ENCODE results near the gene CHRNE. TPM values are rescaled to one million over a fixed set of nuclear protein-coding genes. Genes with fewer than 3 reads are reported as not detected.

The CHRNE gene
- polyA plus RNA-seq, 2 of the 4 experiments (the other 2 are of a cell fraction): 0.10 to 0.13 TPM

DNA sequence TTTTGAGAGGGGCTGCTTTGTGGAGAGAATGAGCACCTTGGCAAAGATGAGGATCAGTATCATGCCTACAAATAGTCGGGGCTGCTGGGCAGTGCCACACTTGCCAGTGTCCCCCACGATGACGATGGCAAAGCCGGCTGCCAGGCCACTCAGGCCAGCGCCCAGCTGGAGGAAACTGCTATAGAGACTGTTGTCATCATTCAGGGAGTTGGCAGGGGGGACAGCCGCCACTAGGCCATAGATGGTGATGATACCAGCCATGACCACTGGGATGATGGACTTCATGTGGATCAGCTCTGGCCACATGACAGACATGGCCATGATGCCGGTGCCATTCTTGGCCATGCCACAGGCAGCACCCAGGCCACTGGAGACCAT is 46.0 kb downstream of the CHRNE start:
- no peaks in the 10 kb centered on the region for H3K9me3 ChIP-seq
- POLR2A ChIA-PET: no interaction called here
- no peak overlapping the region for H3K27ac ChIP-seq
- 92% methylated on average over 7 of the region's 7 CpGs for WGBS (ENCODE audit: missing lambda C conversion rate)
- TF ChIP-seq ZFP36 (IDR thresholded peaks at IDR 0.05; ENCODE audit: borderline replicate concordance, partially characterized antibody) (no peak), EP300 (IDR thresholded peaks at IDR 0.05) (no peak), POLR2A (IDR thresholded peaks at IDR 0.05; ENCODE audit: low read length) (no peak), CEBPB (IDR thresholded peaks at IDR 0.05) (no peak), FOXS1 (CRISPR knock-in tag; IDR thresholded peaks at IDR 0.05) (no peak), HOXB13 (CRISPR knock-in tag; IDR thresholded peaks at IDR 0.05; ENCODE audit: low read depth) (no peak), ZC3H11A (IDR thresholded peaks at IDR 0.05) (no peak), MAFK (IDR thresholded peaks at IDR 0.05; ENCODE audit: partially characterized antibody) (no peak), RNF2 (IDR thresholded peaks at IDR 0.05; ENCODE audit: borderline replicate concordance, low read depth) (no peak), FOSL2 (IDR thresholded peaks at IDR 0.05) (no peak), FOSL2 (CRISPR knock-in tag; IDR thresholded peaks at IDR 0.05) (no peak), CBX8 (IDR thresholded peaks at IDR 0.05) (no peak)
- TF ChIP-seq, protein P1, sequence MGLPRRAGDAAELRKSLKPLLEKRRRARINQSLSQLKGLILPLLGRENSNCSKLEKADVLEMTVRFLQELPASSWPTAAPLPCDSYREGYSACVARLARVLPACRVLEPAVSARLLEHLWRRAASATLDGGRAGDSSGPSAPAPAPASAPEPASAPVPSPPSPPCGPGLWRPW (IDR thresholded peaks at IDR 0.05): no peak
- TF ChIP-seq, protein P2, sequence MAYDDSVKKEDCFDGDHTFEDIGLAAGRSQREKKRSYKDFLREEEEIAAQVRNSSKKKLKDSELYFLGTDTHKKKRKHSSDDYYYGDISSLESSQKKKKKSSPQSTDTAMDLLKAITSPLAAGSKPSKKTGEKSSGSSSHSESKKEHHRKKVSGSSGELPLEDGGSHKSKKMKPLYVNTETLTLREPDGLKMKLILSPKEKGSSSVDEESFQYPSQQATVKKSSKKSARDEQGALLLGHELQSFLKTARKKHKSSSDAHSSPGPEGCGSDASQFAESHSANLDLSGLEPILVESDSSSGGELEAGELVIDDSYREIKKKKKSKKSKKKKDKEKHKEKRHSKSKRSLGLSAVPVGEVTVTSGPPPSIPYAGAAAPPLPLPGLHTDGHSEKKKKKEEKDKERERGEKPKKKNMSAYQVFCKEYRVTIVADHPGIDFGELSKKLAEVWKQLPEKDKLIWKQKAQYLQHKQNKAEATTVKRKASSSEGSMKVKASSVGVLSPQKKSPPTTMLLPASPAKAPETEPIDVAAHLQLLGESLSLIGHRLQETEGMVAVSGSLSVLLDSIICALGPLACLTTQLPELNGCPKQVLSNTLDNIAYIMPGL (CRISPR knock-in tag; IDR thresholded peaks at IDR 0.05; ENCODE audit: borderline replicate concordance): no peak
- TF ChIP-seq, protein P3, sequence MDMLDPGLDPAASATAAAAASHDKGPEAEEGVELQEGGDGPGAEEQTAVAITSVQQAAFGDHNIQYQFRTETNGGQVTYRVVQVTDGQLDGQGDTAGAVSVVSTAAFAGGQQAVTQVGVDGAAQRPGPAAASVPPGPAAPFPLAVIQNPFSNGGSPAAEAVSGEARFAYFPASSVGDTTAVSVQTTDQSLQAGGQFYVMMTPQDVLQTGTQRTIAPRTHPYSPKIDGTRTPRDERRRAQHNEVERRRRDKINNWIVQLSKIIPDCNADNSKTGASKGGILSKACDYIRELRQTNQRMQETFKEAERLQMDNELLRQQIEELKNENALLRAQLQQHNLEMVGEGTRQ (IDR thresholded peaks at IDR 0.05): no peak
- TF ChIP-seq, protein P4, sequence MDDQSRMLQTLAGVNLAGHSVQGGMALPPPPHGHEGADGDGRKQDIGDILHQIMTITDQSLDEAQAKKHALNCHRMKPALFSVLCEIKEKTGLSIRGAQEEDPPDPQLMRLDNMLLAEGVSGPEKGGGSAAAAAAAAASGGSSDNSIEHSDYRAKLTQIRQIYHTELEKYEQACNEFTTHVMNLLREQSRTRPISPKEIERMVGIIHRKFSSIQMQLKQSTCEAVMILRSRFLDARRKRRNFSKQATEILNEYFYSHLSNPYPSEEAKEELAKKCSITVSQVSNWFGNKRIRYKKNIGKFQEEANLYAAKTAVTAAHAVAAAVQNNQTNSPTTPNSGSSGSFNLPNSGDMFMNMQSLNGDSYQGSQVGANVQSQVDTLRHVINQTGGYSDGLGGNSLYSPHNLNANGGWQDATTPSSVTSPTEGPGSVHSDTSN (IDR thresholded peaks at IDR 0.05): no peak
- CTCF ChIA-PET: interaction anchor here (0.9 to 3.0 kb wide), 5 partner anchors 11 to 147 kb away, joined by 3 to 12 read pairs (median 4); partner anchors contain the start of gene ARRB2
- ATAC-seq: peak; percentile 14 to 28; a peak in 3 of 6 replicates
- no peak overlapping the region for H3K4me3 ChIP-seq
- FAIRE-seq: no peak
- no peak overlapping the region for H3K4me2 ChIP-seq
- DNase-seq (ENCODE audit: low read depth in 1 of 2, low spot score in 1 of 2): no peak
- peaks cover 39% of the 10 kb centered on the region for H3K4me1 ChIP-seq

DNA sequence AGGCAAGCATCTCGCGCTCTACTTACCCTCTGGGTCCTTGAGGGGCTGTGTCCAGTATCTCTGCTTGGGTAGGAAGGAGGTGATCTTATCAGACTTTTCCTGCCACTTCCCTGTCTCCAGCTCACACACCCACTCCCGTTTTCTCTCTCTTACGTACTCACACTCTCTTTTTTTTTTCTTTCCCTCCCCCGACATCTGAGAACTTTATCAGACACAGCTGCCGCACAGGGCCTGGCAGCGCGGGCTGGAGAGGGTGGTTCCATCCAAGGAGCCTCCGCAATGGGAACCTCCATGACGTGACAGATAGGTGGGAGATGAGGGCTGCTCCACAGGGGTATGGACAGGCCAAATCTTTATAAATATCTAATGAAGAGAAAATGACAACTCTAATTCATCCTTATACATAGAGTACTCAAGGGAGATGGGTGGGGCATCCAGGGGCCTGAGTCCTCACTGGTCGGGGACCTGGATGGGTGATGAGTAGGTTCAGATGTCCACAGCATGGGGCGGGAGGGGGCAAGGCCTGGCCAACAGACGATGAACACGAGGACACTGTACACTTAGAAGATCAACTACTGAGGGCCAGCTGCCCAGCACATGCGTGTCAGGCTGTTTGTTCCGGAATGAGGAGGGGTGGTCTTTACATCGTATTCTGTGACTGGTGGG is 46.5 kb downstream of the CHRNE start:
- POLR2A ChIA-PET: no interaction called here
- no peak overlapping the region for H3K27ac ChIP-seq
- no peak for FAIRE-seq

More for the DNA sequence above, 46.5 kb downstream of the CHRNE start:
- ATAC-seq (no peak), DNase-seq (ENCODE audit: low read depth in 1 of 2, low spot score in 1 of 2) (no peak)
- H3K4me1 ChIP-seq: peaks cover 44% of the 10 kb centered on the region
- CTCF ChIA-PET: interaction anchor here (0.9 to 1.4 kb wide), 3 partner anchors 17 to 66 kb away, joined by 3 to 4 read pairs (median 3); no protein-coding TSS in a partner anchor
- H3K9me3 ChIP-seq: no peaks in the 10 kb centered on the region
- H3K4me2 ChIP-seq: no peak overlapping the region
- WGBS (ENCODE audit: missing lambda C conversion rate): 95% methylated on average over 17 of the region's 17 CpGs
- H3K4me3 ChIP-seq: no peak overlapping the region
- TF ChIP-seq, protein P5, sequence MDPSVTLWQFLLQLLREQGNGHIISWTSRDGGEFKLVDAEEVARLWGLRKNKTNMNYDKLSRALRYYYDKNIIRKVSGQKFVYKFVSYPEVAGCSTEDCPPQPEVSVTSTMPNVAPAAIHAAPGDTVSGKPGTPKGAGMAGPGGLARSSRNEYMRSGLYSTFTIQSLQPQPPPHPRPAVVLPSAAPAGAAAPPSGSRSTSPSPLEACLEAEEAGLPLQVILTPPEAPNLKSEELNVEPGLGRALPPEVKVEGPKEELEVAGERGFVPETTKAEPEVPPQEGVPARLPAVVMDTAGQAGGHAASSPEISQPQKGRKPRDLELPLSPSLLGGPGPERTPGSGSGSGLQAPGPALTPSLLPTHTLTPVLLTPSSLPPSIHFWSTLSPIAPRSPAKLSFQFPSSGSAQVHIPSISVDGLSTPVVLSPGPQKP (IDR thresholded peaks at IDR 0.05; ENCODE audit: low read depth, low read length): no peak
- TF ChIP-seq RCOR1 (IDR thresholded peaks at IDR 0.05; ENCODE audit: low read depth, low read length): no peak
- no peak for TF ChIP-seq FOSL2 (IDR thresholded peaks at IDR 0.05)
- no peak for TF ChIP-seq FOSL2 (CRISPR knock-in tag; IDR thresholded peaks at IDR 0.05)
- TF ChIP-seq POLR2AphosphoS2 (conservative IDR thresholded peaks at IDR 0.05; ENCODE audit: low read length): no peak
- no peak for TF ChIP-seq PHF8 (IDR thresholded peaks at IDR 0.05; ENCODE audit: borderline replicate concordance, low read depth)
- TF ChIP-seq RARB (CRISPR knock-in tag; IDR thresholded peaks at IDR 0.05): no peak
- no peak for TF ChIP-seq NR3C1 (IDR thresholded peaks at IDR 0.05)
- no peak for TF ChIP-seq ZC3H11A (IDR thresholded peaks at IDR 0.05)
